Uterus (tissue), 4 donors: ENCODE data around the gene ILK. TPM values are rescaled to one million over a fixed set of nuclear protein-coding genes. Genes with fewer than 3 reads are reported as not detected.

Experiments used
- DNase-seq, 2 donors: peaks; one replicate each; pipeline ENCODE4 v3.0.0-alpha.2; 2019 to 2020
- H3K27ac ChIP-seq, 2 donors: fragments of 200-600 bp; sonication (generic); 1 replicate in 1 of 2; 2 replicates in 1 of 2; pipeline ENCODE4 v1.5.1; 2016 to 2018
- H3K27me3 ChIP-seq, 2 donors: fragments of 200-600 bp; sonication (generic); one replicate each; pipeline ENCODE4 v1.5.1; 2018 to 2019; ENCODE audit warnings: control low read depth in 1 of 2
- H3K36me3 ChIP-seq, 2 donors: fragments of 200-600 bp; sonication (generic); one replicate each; pipeline ENCODE4 v1.5.1; 2019; ENCODE audit warnings: control low read depth in 1 of 2
- H3K4me1 ChIP-seq, 2 donors: fragments of 200-600 bp; sonication (generic); one replicate each; pipeline ENCODE4 v1.5.1; 2018 to 2019; ENCODE audit warnings: control low read depth in 1 of 2
- H3K4me3 ChIP-seq, 2 donors: fragments of 200-600 bp; sonication (generic); 1 replicate in 1 of 2; 2 replicates in 1 of 2; pipeline ENCODE4 v1.5.1; 2018 to 2019; ENCODE audit warnings: mild to moderate bottlenecking in 1 of 2
- H3K9me3 ChIP-seq, 2 donors: fragments of 200-600 bp; sonication (generic); one replicate each; pipeline ENCODE4 v1.5.1; 2019; ENCODE audit warnings: control low read depth in 1 of 2
- CTCF ChIP-seq, 4 experiments: fragments of 200-600 bp in 2 of 4; fragments of 450-650 bp in 2 of 4; sonication (generic) in 2 of 4; IDR thresholded peaks; one replicate each; pipeline ENCODE4 v1.5.1; 2016 to 2019; ENCODE audit warnings: antibody characterized with exemption in 4 of 4, mild to moderate bottlenecking in 2 of 4, moderate library complexity in 1 of 4
- POLR2A ChIP-seq, 2 donors: fragments of 450-650 bp; IDR thresholded peaks; one replicate each; pipeline ENCODE4 v1.6.1; 2016; ENCODE audit warnings: antibody characterized with exemption in 2 of 2, mild to moderate bottlenecking in 1 of 2, moderate library complexity in 1 of 2
- intact Hi-C: fragments of 100-400 bp; cut with DNase I; formaldehyde crosslinking; loops from one replicate; pipeline ENCODE4 v1.15.1; 2023; ENCODE audit warnings: low total_unique reads
- total RNA-seq, 4 donors: library from RNA; depleted of rRNA in 3 of 4; stranded (reverse); fragments of >200 nt in 3 of 4; gene quantifications; one replicate each; pipeline versions ENCODE4 v1.1.0 to v1.2.4, GENCODE V29; 2014 to 2023
- donor health status: DM: yes; HTN: yes; CAD: no.

The ILK gene
- total RNA-seq, 4 donors from 2014 or later = 205 to 336 (median 279) TPM

- H3K27me3 ChIP-seq = no peaks in the 10 kb centered on the region
- H3K9me3 ChIP-seq = no peaks in the 10 kb centered on the region
- H3K4me3 ChIP-seq = no peak overlapping the region
- DNase-seq = no peak
- no peaks in the 10 kb centered on the region for H3K4me1 ChIP-seq
- intact Hi-C loops = no loop called here
- no peak for TF ChIP-seq CTCF (IDR thresholded peaks at IDR 0.05)
- no peak for TF ChIP-seq POLR2A (IDR thresholded peaks at IDR 0.05)
- H3K27ac ChIP-seq = no peak overlapping the region
- no peaks in the 10 kb centered on the region for H3K36me3 ChIP-seq
These were observed 27.9 kb downstream of the ILK start for GRCh38 chr11:6631361-6631890.

- no peak overlapping the region for H3K4me3 ChIP-seq
- H3K4me1 ChIP-seq = peaks cover 0 to 3% of the 10 kb centered on the region in 2 donors
- H3K27me3 ChIP-seq = no peaks in the 10 kb centered on the region
- H3K36me3 ChIP-seq = no peaks in the 10 kb centered on the region
- no peaks in the 10 kb centered on the region for H3K9me3 ChIP-seq
- no peak overlapping the region for H3K27ac ChIP-seq
- intact Hi-C loops = no loop called here
- DNase-seq = no peak
- no peak for TF ChIP-seq CTCF (IDR thresholded peaks at IDR 0.05)
- TF ChIP-seq POLR2A (IDR thresholded peaks at IDR 0.05) = no peak
These were observed 28.8 kb downstream of the ILK start for GRCh38 chr11:6632116-6633073.

GRCh38 chr11:6633422-6634408, 30.1 kb downstream of the ILK start:
- Histone ChIP-seq H3K36me3 (no peaks in the 10 kb centered on the region), H3K9me3 (no peaks in the 10 kb centered on the region), H3K27ac (no peak overlapping the region), H3K27me3 (no peaks in the 10 kb centered on the region), H3K4me3 (no peak overlapping the region), H3K4me1 (peaks cover 6 to 15% of the 10 kb centered on the region in 2 donors)
- TF ChIP-seq CTCF (IDR thresholded peaks at IDR 0.05) (no peak), POLR2A (IDR thresholded peaks at IDR 0.05) (no peak)
- intact Hi-C loops = no loop called here
- no peak for DNase-seq

GRCh38 chr11:6634534-6634933, 31.0 kb downstream of the ILK start:
- Histone ChIP-seq H3K36me3 (no peaks in the 10 kb centered on the region), H3K27ac (peak overlapping the region; percentile 63 to 65), H3K4me3 (no peak overlapping the region), H3K9me3 (no peaks in the 10 kb centered on the region), H3K4me1 (peaks cover 15 to 18% of the 10 kb centered on the region in 2 donors), H3K27me3 (no peaks in the 10 kb centered on the region)
- intact Hi-C loops = no loop called here
- DNase-seq = no peak
- TF ChIP-seq CTCF (IDR thresholded peaks at IDR 0.05) (no peak), POLR2A (IDR thresholded peaks at IDR 0.05) (no peak)
